M059J (cell line): ENCODE measurements around the gene TMEM192. TPM values are rescaled to one million over a fixed set of nuclear protein-coding genes. Genes with fewer than 3 reads are reported as not detected.
"Not testable (repeated sequence)": the region's sequence is repeated elsewhere in the genome, so short reads cannot be mapped to it uniquely, and the experiment has no call there.

Experiments used
- DNase-seq: peaks from one replicate; pipeline ENCODE4 v3.0.0-alpha.2; 2012; ENCODE audit warnings: low read depth
- total RNA-seq: library from RNA; depleted of rRNA; stranded (reverse); fragments of >200 nt; shearing (Covaris generic); gene quantifications from 2 replicates; pipeline ENCODE4 v1.2.3, GENCODE V29; 2014; rRNA removed

Gene TMEM192
- 20.7 and 29.2 TPM in 2 replicates for total RNA-seq

- peak; percentile 84 for DNase-seq
Measured at GRCh38 chr4:165112368-165113121, at the start of gene TMEM192. TSS of gene TMEM192 (minus strand) at chr4:165112860. CDS start at chr4:165112773, 87 bp downstream.

DNA sequence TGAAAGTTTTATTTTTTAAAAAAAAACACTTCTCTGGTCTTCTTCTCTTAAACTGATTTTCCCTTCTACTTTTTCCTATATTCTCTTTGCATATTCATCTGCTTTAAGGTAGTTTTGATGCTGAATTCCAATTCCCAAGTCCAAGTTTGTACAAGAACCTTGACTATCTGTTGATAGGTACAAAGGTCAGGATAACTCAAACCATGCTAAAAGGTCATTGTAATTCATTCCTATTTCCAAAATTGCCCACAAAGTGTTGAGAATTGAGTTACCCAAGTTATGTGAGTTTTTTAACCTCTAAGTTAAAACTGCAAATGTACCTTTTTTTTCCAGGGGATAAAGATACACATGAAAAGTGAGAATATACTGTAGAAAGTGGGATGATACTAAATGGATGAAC, 46.1 kb upstream of the TMEM192 start:
- no peak for DNase-seq

DNA sequence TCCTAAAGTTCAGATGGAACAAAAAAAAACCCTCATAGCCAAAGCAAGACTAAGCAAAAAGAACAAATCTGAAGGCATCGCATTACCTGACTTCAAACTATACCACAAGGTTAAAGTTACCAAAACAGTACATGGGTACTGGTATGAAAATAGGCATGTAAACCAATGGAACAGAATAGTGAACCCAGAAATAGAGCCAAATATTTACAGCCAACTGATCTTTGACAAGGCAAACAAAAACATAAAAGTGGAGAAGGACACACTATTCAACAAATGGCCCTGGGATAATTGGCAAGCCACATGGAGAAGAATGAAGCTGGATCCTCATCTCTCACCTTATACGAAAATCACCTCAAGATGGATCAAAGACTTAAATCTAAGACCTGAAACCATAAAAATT, 44.2 kb upstream of the TMEM192 start:
- DNase-seq = no peak

DNA sequence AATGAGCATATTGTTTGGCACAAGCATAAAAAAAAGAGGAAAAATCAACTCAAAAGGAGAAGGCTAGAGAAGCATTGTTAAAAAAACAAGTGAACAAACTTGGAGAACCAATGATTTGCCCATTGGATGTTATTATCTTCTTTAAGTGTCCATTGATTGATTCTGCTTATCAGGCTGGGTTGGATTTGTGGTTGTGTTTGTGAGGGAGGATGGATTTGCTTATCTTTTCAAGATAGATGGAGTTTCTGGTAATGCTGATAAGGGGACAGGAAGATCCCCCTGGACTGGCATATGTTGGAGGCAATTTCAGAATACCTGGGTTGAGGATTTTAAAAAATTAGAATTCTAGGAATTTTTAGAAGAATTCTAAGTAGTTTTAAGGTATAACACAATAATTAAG, 41.8 kb upstream of the TMEM192 start:
- no peak for DNase-seq

DNA sequence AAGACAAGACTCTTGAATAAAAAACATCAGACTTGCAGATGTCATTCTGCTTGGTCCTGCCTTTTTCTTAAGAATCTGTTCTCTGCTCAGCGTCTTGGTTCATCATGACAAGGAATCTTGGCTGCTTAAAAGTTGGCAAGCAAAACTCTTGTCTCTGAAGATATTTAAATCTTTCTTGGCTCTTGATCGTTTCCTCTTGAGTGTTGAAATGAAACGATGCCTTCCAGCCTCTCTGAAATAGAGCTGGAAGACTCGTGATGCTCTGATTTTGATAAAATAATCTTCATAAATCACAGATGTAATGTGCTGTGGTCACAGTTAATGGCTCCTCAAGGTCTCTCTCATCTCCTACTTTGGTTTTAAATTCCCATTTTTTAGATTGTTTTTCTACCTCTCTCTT, 39.9 kb upstream of the TMEM192 start:
- DNase-seq = no peak

DNA sequence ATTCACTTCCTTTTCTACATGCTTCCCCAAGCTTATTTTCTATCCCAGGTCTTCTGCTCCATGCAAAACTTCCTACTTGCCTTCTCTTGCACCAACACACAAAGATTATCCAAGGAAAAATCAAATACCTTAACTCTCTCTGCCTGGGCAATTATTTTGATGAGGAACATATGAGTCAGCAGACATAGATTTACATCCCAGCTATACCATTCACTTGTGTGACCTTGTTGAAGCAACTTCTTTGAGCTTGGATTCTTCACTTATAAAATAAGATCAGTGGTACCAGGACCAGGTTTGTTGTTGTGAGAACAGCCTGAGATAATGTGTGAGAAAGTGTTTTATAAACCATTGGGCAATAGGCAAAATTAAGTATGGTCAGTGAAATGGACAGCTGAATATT, 39.1 kb upstream of the TMEM192 start:
- peak; percentile 68 for DNase-seq

DNA sequence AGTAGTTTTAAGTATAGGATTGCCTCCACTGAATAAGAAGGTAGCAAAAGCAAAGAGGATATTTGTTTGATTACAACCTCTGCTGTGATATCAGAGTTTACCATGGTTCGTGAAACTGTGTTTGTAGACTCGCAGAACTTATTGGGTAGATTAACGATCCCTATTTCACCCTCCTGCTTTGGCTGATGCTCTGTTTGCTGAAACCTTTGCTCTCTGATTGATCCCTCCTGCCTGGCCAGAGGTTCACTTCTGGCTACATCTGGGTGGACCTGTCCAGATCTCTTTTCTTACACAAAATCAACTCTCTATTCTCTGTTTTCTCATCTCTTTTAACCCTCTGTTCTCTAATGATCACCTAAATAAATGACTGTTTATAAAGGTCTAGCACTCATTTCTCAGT, 37.9 kb upstream of the TMEM192 start:
- no peak for DNase-seq

DNA sequence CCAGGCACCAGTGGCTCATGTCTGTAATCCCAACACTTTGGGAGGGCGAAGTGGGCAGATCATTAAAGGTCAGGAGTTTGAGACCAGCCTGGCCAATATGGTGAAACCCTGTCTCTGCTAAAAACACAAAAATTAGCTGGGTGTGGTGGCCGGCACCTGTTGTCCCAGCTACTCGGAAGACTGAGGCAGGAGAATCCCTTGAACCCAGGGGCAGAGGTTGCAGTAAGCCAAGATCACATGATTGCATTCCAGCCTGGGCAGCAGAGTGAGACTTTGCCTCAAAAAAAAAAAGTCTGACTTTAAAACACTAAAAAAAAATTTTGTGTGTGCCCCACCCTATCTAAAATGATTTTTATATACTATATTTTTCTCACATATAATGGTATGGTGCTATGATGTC, 26.2 kb upstream of the TMEM192 start:
- no peak for DNase-seq

- DNase-seq = no peak
Measured at GRCh38 chr4:165137205-165137604, 24.5 kb upstream of the TMEM192 start.

- no peak for DNase-seq
Measured at GRCh38 chr4:165136529-165136928, 23.9 kb upstream of the TMEM192 start.

- no peak for DNase-seq
Measured at GRCh38 chr4:165133150-165133549, 20.5 kb upstream of the TMEM192 start.

GRCh38 chr4:165131247-165131832, 18.7 kb upstream of the TMEM192 start:
- peak; percentile 54 for DNase-seq

DNA sequence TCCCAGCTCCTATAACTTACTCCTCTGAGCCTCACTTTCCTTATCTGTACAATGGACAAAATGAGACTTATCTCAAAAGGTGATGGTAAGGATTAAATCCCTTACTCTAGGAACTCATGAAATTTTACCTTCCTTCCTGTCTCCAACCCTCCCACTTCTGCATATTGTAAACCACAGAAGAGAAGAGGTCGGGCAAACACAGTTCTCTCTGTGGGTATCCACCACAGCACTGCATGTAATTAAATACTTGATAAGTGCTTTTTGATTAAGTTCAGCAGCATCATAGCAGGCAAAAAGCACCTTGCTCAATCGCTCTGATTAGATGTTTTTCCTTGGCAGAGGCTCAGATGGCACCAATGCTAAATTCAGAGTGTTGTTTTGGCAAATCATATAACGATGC, 17.3 kb upstream of the TMEM192 start:
- no peak for DNase-seq

GRCh38 chr4:165125869-165126499, 13.3 kb upstream of the TMEM192 start:
- not testable (repeated sequence) for DNase-seq

DNA sequence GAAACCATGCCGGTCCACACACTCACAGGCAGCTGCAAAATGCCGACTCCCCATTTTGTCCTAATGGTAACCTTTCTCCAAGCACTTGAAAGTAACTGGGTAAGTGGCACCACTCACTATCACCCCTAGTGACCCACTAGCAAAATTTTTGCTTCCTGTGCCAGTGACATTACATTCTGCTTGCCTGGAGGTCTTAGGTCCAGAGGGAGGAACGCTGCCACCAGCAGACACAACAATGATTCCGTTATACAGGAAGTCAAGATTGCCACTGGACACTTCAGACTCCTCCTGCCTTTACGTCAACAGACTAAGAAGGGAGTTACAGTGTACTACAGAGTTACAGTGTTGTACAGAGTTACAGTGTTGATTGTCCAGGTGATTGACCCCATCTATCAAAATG, 11.8 kb upstream of the TMEM192 start:
- peak; percentile 2 for DNase-seq

DNA sequence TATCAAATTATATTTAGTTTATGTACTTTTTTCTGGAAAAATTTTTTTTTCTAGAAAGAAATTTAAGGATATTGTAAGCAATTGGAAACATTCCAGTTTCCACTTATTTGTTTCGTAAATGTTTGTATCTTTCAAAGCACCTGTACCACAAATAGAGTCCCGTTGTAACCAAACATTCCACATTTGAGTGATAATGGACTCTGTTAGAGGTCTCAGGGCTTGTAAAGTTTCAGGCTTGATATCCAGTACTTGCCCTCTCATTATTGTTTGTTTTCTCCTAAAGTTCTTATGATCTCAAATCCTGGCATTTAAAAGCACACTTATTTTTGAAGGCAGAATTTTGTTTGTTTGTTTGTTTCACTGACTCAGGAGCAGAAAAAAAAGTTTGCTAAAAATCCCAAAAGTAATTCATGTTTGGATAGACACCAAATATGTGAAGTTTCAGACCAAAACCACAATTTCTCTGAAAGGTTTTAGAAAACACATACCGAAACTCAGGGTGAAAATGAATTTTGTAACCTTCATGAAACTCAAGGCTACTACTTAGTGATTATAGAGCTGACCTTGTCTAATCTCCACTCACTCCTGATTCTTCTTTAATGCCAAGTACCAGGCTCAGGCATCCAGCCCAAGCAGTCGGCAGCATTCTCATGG, 5.7 kb upstream of the TMEM192 start:
- no peak for DNase-seq

GRCh38 chr4:165115301-165115700, 2.6 kb upstream of the TMEM192 start:
- DNase-seq = no peak

DNA sequence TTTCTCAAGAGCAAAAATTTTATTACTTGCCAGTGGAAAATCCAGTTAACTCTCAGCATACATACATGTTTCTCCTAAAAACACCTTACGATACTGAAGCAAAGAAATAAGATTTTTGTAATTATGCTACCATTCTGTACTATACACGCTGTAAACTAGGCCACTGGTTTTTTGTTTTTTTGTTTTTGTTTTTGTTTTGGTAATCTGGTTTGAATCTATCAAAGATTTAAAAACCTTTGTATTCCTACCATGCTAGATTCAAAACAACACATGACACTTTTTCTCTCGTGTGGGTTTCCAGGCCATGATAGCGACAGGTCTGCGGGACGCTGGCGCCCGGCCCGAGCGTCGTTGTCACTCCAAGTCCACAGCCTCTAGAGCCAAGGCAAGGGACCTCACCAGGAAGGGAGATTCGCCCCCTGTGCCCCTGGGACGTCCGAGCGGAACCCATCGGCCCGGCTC, 723 bp downstream of the TMEM192 start:
- DNase-seq = no peak

DNA sequence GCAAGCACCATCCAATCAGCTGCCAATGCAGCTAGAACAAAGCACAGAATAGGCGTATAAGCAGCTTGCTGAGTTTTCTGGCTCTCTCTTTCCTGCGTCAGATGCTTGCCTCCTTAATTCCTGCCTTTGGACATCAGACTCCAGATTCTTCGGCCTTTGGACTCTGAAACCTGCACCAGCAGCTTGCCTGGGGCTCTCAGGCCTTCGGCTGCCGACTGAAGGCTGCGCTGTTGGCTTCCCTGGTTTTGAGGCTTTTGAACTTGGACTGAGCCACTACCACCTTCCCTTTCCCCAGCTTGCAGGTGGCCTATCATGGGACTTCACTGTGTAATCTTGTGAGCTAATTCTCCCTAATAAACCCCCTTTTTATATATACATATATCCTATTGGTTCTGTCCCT, 6.1 kb downstream of the TMEM192 start:
- DNase-seq = no peak

- DNase-seq = no peak
Measured at GRCh38 chr4:165101641-165102040, 11.0 kb downstream of the TMEM192 start.

- DNase-seq = peak; percentile 6
Measured at GRCh38 chr4:165096776-165097175, 15.9 kb downstream of the TMEM192 start.

DNA sequence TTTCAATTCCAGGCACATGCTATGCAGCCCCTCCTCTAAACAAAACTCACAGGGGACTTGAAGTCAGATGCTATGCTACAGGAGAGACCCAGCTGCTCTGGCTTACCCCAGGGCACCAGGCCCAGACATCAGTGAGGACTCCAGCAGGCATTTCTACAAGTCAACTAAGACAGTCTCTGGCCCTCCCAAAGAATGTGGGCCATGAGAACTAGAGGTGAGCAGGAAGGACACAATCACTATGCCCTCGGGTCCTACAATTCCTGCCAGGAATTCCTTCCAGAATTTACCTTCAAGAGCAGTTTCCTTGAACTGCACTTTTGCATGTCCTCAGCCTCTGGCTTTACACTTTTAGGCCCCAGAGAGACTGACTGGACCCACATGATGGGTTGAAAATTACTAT, 17.4 kb downstream of the TMEM192 start:
- peak; percentile 9 for DNase-seq
